Tibial nerve (tissue), 4 donors: Measurements from ENCODE around the gene AMOT. TPM values are rescaled to one million over a fixed set of nuclear protein-coding genes. Genes with fewer than 3 reads are reported as not detected.
A peak's percentile ranks its signal among the peaks of the same experiment; 100 is the strongest.

Experiments used
- DNase-seq, 2 donors: peaks; one replicate each; pipeline ENCODE4 v3.0.0-alpha.2; 2019; ENCODE audit warnings: low spot score in 2 of 2
- H3K27ac ChIP-seq, 4 donors: fragments of 200-600 bp; sonication (generic) in 3 of 4; one replicate each; pipeline ENCODE4 v1.5.1; 2017 to 2019; ENCODE audit warnings: mild to moderate bottlenecking in 1 of 4
- H3K27me3 ChIP-seq, 2 donors: fragments of 200-600 bp; sonication (generic) in 1 of 2; one replicate each; pipeline versions ENCODE4 v1.5.1 to v1.6.0; 2017 to 2019
- H3K36me3 ChIP-seq, 3 donors: fragments of 200-600 bp; sonication (generic); one replicate each; pipeline ENCODE4 v1.5.1; 2018 to 2019
- H3K4me1 ChIP-seq, 4 donors: fragments of 200-600 bp; sonication (generic) in 3 of 4; one replicate each; pipeline ENCODE4 v1.5.1; 2017 to 2019
- H3K4me3 ChIP-seq, 4 donors: fragments of 200-600 bp; sonication (generic) in 3 of 4; one replicate each; pipeline ENCODE4 v1.5.1; 2017 to 2019; ENCODE audit warnings: mild to moderate bottlenecking in 1 of 4, moderate library complexity in 1 of 4
- H3K9me3 ChIP-seq, 4 donors: fragments of 200-600 bp; sonication (generic) in 3 of 4; one replicate each; pipeline ENCODE4 v1.5.1; 2017 to 2019
- CTCF ChIP-seq, 5 experiments: fragments of 200-600 bp in 3 of 5; fragments of 450-650 bp in 2 of 5; sonication (generic) in 3 of 5; IDR thresholded peaks; one replicate each; pipeline ENCODE4 v1.5.1; 2016 to 2019; ENCODE audit warnings: antibody characterized with exemption in 5 of 5, mild to moderate bottlenecking in 3 of 5, moderate library complexity in 2 of 5
- EP300 ChIP-seq, 2 donors: sonication (generic); formaldehyde crosslinking; IDR thresholded peaks; one replicate each; pipeline ENCODE4 v1.6.1; 2017; ENCODE audit warnings: antibody characterized with exemption in 2 of 2, mild to moderate bottlenecking in 1 of 2
- POLR2A ChIP-seq, 2 donors: fragments of 450-650 bp; IDR thresholded peaks; one replicate each; pipeline ENCODE4 v1.6.1; 2017; ENCODE audit warnings: antibody characterized with exemption in 2 of 2, mild to moderate bottlenecking in 2 of 2, moderate library complexity in 2 of 2
- WGBS, 2 donors: methylation state at CpG; one replicate each; pipeline ENCODE4 v1.1.5; 2018; 5-methylcytosine and 5-hydroxymethylcytosine counted together
- small RNA-seq: library from RNA; depleted of rRNA; stranded (forward); fragments of <200 nt; gene quantifications from one replicate; pipeline ENCODE3, GENCODE V24; 2016
- total RNA-seq, 4 donors: library from RNA; depleted of rRNA; stranded (reverse); fragments of >200 nt; gene quantifications; one replicate each; pipeline ENCODE4 v1.1.0, GENCODE V29; 2016

Gene AMOT
- total RNA-seq, 4 donors from 2014 or later: 22.0 to 41.2 (median 23.0) TPM

- H3K4me3 ChIP-seq: no peak overlapping the region
- TF ChIP-seq CTCF (IDR thresholded peaks at IDR 0.05) (no peak), EP300 (IDR thresholded peaks at IDR 0.05) (no peak), POLR2A (IDR thresholded peaks at IDR 0.05) (no peak)
- 81 to 97% methylated on average over 3 of the region's 3 CpGs for WGBS, 2 donors
- peaks cover 0 to 3% (median 0%) of the 10 kb centered on the region in 4 donors for H3K4me1 ChIP-seq
- H3K36me3 ChIP-seq: no peaks in the 10 kb centered on the region
- DNase-seq: no peak
- H3K27ac ChIP-seq: no peak overlapping the region
- H3K27me3 ChIP-seq: peaks cover 0 to 15% of the 10 kb centered on the region in 2 donors
- no peaks in the 10 kb centered on the region for H3K9me3 ChIP-seq
These were observed 104.3 kb downstream of the AMOT start for GRCh38 chrX:112736310-112736709.

- Histone ChIP-seq H3K4me1 (peaks cover 0 to 3% (median 0%) of the 10 kb centered on the region in 4 donors), H3K4me3 (no peak overlapping the region), H3K36me3 (no peaks in the 10 kb centered on the region), H3K27ac (no peak overlapping the region), H3K27me3 (peaks cover 0 to 16% of the 10 kb centered on the region in 2 donors), H3K9me3 (no peaks in the 10 kb centered on the region)
- WGBS, 2 donors: 78 to 89% methylated on average over 2 of the region's 2 CpGs
- TF ChIP-seq EP300 (IDR thresholded peaks at IDR 0.05): no peak
- no peak for TF ChIP-seq CTCF (IDR thresholded peaks at IDR 0.05)
- no peak for TF ChIP-seq POLR2A (IDR thresholded peaks at IDR 0.05)
- DNase-seq: no peak
These were observed 105.5 kb downstream of the AMOT start for GRCh38 chrX:112735147-112735546.

- Histone ChIP-seq H3K27me3 (peaks cover 0 to 16% of the 10 kb centered on the region in 2 donors), H3K9me3 (no peaks in the 10 kb centered on the region), H3K4me3 (no peak overlapping the region), H3K4me1 (peaks cover 0 to 3% (median 0%) of the 10 kb centered on the region in 4 donors), H3K27ac (no peak overlapping the region), H3K36me3 (no peaks in the 10 kb centered on the region)
- no peak for TF ChIP-seq POLR2A (IDR thresholded peaks at IDR 0.05)
- TF ChIP-seq CTCF (IDR thresholded peaks at IDR 0.05): no peak
- no peak for TF ChIP-seq EP300 (IDR thresholded peaks at IDR 0.05)
- DNase-seq: peak in 1 of 2 donors; percentile 4
- 20 to 24% methylated on average over 3 of the region's 3 CpGs for WGBS, 2 donors
These were observed 106.3 kb downstream of the AMOT start for GRCh38 chrX:112734290-112734689.

- TF ChIP-seq POLR2A (IDR thresholded peaks at IDR 0.05) (no peak), CTCF (IDR thresholded peaks at IDR 0.05) (peak in 1 of 5 experiments; percentile 21)
- WGBS, 2 donors: 61 to 78% methylated on average over 3 of the region's 3 CpGs
- H3K4me3 ChIP-seq: no peak overlapping the region
These were observed 108.8 kb downstream of the AMOT start for GRCh38 chrX:112731793-112732192.

More at GRCh38 chrX:112731793-112732192, 108.8 kb downstream of the AMOT start:
- H3K27me3 ChIP-seq: peaks cover 0 to 8% of the 10 kb centered on the region in 2 donors
- no peak for DNase-seq
- H3K27ac ChIP-seq: no peak overlapping the region
- H3K36me3 ChIP-seq: no peaks in the 10 kb centered on the region
- H3K9me3 ChIP-seq: no peaks in the 10 kb centered on the region
- peaks cover 0 to 3% (median 0%) of the 10 kb centered on the region in 4 donors for H3K4me1 ChIP-seq

Small RNAs within 50 kb of the gene (small RNA-seq; reads per million reads assigned to genes)
- not detected for gene RN7SL266P

Other genes starting within 250 kb of the AMOT start
- gene LHFPL1, start 160.9 kb downstream of the AMOT start, total RNA-seq: not detected